NCI-H1694 (cell line): Measurements from ENCODE around the gene PRMT5.

ENCODE experiments used
- DNase-seq: peaks from one replicate; lab custom pipeline; 2025; lab: John Stamatoyannopoulos, UW

The PRMT5 gene

DNA sequence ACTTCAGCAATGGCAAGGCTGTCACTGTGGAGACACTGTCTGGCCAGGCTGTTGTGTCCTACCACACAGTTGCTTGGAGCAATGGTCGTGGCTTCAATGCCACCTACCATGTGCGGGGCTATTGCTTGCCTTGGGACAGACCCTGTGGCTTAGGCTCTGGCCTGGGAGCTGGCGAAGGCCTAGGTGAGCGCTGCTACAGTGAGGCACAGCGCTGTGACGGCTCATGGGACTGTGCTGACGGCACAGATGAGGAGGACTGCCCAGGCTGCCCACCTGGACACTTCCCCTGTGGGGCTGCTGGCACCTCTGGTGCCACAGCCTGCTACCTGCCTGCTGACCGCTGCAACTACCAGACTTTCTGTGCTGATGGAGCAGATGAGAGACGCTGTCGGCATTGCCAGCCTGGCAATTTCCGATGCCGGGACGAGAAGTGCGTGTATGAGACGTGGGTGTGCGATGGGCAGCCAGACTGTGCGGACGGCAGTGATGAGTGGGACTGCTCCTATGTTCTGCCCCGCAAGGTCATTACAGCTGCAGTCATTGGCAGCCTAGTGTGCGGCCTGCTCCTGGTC is 53.3 kb downstream of the PRMT5 start:
- no peak for DNase-seq

DNA sequence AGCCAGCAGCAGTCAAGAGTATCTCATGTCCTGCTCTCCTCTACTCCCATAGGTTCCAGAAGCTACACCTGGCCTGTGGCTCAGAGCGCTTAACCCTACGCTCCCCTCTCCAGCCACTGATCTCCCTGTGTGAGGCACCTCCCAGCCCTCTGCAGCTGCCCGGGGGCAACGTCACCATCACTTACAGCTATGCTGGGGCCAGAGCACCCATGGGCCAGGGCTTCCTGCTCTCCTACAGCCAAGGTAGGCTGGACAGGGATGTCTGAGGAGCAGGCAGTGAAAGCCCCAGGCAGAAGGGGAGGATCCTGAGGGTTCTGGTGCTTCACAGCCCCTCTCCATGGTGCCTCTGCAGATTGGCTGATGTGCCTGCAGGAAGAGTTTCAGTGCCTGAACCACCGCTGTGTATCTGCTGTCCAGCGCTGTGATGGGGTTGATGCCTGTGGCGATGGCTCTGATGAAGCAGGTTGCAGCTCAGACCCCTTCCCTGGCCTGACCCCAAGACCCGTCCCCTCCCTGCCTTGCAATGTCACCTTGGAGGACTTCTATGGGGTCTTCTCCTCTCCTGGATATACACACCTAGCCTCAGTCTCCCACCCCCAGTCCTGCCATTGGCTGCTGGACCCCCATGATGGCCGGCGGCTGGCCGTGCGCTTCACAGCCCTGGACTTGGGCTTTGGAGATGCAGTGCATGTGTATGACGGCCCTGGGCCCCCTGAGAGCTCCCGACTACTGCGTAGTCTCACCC is 54.0 kb downstream of the PRMT5 start:
- no peak for DNase-seq

DNA sequence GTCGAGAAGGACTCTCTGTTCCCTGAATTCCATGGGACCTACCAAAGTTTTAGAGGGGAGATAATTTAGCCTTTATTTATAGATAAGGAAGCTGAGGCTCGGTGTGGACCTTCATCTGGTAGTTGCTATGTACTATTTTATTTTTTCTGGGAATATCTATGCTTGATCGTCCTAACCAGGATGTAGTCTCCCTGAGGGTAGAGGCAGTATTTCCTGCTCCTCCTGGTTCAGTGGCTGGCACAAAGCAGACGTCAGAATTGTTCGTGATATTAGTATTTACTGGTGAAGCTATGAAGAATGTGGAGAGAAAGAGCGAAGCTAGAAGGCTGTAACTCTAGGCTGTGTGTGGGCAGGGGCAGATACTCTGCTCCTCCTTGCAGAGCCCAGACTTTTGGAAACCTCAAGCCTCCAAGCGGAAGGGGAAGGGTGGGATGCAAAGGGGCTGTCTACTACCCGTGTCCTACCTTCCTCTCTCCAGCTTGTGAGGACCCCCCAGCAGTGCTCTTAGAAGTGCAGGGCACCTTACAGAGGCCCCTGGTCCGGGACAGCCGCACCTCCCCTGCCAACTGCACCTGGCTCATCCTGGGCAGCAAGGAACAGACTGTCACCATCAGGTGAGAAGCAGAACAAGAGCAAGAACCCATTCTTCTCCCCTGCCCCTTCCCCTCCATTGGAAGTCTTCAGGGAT is 56.2 kb downstream of the PRMT5 start:
- DNase-seq, result no peak

DNA sequence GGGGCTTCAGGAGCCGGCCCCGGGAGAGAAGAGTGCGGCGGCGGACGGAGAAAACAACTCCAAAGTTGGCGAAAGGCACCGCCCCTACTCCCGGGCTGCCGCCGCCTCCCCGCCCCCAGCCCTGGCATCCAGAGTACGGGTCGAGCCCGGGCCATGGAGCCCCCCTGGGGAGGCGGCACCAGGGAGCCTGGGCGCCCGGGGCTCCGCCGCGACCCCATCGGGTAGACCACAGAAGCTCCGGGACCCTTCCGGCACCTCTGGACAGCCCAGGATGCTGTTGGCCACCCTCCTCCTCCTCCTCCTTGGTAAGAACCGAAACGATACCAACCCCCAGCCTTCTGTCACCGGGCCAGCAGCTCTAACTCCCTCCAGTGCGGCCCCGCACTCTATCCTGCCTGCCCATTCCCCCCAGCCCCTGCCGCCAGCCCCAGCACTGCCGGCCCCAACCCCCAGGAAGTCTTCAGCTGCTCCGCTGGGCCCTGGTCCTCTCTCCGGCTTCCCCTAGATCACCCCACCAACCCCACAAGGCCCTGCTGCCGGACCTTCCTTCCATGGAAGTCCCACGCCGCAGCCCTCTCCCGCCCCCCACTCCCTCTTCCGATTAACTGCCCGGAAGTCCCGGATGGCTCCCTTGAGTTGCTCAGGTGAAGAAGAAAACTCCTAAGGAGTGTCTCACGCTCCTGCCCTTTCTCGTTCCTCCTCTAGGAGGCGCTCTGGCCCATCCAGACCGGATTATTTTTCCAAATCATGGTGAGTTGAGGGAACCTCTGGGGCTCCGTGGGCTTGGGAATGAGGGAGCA is 56.9 kb downstream of the PRMT5 start:
- DNase-seq, result peak; percentile 92

DNA sequence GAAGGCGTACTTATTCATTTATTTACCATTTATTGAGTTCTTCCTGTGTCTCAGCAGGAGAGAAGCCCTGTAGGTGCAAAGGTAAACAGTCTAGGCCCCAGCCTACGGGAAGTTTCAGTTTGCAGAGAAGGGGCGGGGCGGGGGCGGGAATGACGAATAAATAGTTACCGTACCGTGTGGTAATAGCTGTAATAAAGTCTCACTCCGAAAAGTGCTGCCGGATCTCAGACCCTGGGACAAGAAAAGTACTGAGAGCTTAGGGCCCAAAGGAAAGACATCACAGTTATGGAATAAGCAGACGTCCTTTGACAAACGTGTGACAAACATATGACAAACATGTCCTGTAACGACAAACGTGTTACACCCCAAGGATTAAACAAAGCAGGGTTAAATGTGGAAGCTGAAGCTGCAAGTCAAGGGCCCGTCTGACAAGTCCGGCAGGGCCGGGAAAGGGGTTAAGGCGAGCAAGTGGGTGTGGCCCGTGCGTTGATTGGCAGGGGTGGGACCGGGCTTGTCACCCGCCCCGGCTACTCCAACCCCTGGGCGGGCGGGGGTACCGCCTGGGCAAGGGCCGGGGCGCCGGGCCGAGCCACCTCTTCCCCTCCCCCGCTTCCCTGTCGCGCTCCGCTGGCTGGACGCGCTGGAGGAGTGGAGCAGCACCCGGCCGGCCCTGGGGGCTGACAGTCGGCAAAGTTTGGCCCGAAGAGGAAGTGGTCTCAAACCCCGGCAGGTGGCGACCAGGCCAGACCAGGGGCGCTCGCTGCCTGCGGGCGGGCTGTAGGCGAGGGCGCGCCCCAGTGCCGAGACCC is 57.7 kb downstream of the PRMT5 start, which contains the start of gene LRP10:
LRP10 (plus strand) TSS at position 517 of the 809 bp plus-strand sequence. CDS start 564 bp downstream, outside the sequence.
- DNase-seq, result peak; percentile 31

DNA sequence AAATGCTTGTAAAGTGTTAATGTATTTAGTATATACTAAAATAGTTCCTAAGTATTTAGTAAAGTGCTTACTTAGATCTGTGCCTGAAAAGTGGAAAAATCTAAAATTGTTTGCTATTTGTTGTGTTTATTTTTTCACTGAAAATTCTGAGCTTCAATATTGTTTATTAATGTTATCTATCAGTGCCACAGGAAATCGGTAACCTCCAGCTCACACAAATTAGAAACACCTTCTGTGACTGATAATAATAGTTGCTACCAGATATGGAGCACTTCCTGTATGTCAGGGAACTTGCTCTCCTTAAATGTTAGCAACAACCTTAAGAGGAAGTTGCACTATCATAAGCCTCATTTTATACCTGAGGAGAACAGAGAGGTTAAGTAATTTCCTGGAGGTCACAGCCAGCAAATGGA is 58.4 kb downstream of the PRMT5 start:
- DNase-seq, result no peak
